ENCODE data around the gene CCDC183. TPM values are rescaled to one million over a fixed set of nuclear protein-coding genes. Genes with fewer than 3 reads are reported as not detected.
"Not testable (repeated sequence)": the region's sequence is repeated elsewhere in the genome, so short reads cannot be mapped to it uniquely, and the experiment has no call there.

CCDC183 gene
- total RNA-seq, 1 donor from 2014 or later = 0.52 TPM

DNA sequence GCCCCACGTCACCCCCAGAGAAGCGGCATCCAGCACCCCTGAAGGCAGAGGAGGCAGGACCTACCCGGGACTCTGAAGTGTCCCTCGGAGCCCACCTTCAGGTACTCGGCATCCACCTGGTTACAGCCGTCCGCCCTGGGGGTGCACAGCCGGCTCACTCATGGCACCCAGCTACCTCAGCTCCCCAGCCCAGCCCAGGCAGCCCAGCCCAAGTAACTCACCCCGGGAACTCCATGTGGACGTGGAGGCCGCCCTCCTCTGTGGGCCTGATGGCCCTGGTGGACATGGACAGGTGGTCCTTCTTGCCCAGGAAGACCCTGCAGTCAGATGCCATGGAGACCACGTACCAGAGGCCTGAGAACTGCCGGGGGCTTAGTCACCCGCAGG is 32.5 kb upstream of the CCDC183 start:
- intact Hi-C loops (cut with micrococcal nuclease) = no loop called here
- H3K27me3 Mint-ChIP-seq (ENCODE audit: insufficient read depth) = peaks cover 6% of the 10 kb centered on the region

GRCh38 chr9:136764301-136764891 is 31.7 kb upstream of the CCDC183 start, which contains the start of gene LCN15:
Gene LCN15, minus strand, starts transcription at chr9:136764518. Its CDS starts 30 bp downstream, at chr9:136764488.
- Mint-ChIP-seq H3K4me1 (ENCODE audit: low read depth) (no peaks in the 10 kb centered on the region), H3K27me3 (ENCODE audit: insufficient read depth) (peaks cover 6% of the 10 kb centered on the region), H3K27ac (no peak within 1 kb of the TSS), H3K36me3 (ENCODE audit: low read depth) (no peaks in the 10 kb centered on the region), H3K4me3 (no peak within 1 kb of the TSS), H3K9me3 (no peaks in the 10 kb centered on the region)
- DNase-seq (ENCODE audit: low spot score) = no peak
- intact Hi-C loops (cut with micrococcal nuclease) = no loop called here

More for the DNA sequence above, 32.5 kb upstream of the CCDC183 start:
- no peak for DNase-seq (ENCODE audit: low spot score)
- no peaks in the 10 kb centered on the region for H3K9me3 Mint-ChIP-seq
- H3K4me1 Mint-ChIP-seq (ENCODE audit: low read depth) = no peaks in the 10 kb centered on the region
- H3K4me3 Mint-ChIP-seq = no peak overlapping the region
- no peaks in the 10 kb centered on the region for H3K36me3 Mint-ChIP-seq (ENCODE audit: low read depth)
- no peak overlapping the region for H3K27ac Mint-ChIP-seq

DNA sequence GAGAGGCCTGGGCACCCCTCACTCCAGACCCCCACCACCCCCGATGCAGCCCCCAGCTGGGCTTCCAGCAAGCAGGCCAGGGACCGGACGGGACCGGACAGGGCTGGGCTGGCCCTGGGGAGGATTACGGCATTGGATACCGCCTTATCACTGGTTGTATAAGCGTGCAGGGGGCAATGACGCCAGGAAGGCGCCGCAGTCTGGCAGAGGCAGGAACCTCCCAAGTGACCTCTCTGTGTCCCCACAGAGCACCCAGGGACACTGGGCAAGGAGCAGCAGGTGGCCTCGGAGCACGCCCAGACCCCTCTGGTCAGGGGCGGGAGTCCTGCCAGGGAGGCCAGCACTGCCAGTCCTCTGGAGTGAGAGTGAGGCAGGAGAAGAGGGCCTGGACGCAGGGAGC is 31.1 kb upstream of the CCDC183 start:
- Mint-ChIP-seq H3K27ac (no peak overlapping the region), H3K4me1 (ENCODE audit: low read depth) (no peaks in the 10 kb centered on the region), H3K36me3 (ENCODE audit: low read depth) (no peaks in the 10 kb centered on the region), H3K27me3 (ENCODE audit: insufficient read depth) (peaks cover 6% of the 10 kb centered on the region), H3K4me3 (no peak overlapping the region), H3K9me3 (no peaks in the 10 kb centered on the region)
- no peak for DNase-seq (ENCODE audit: low spot score)
- intact Hi-C loops (cut with micrococcal nuclease) = no loop called here

GRCh38 chr9:136765745-136766409 is 30.3 kb upstream of the CCDC183 start:
- not testable (repeated sequence) for H3K4me3 Mint-ChIP-seq; H3K36me3 Mint-ChIP-seq (ENCODE audit: low read depth); H3K4me1 Mint-ChIP-seq (ENCODE audit: low read depth); H3K27me3 Mint-ChIP-seq (ENCODE audit: insufficient read depth); H3K27ac Mint-ChIP-seq; H3K9me3 Mint-ChIP-seq; DNase-seq (ENCODE audit: low spot score)
- intact Hi-C loops (cut with micrococcal nuclease) = loop anchor here (1.0 kb wide), 1 partner anchor 21 kb away; no protein-coding TSS in a partner anchor

- Mint-ChIP-seq H3K4me3 (peak overlapping the region; percentile 13), H3K27ac (peak overlapping the region; percentile 10)
- H3K9me3 Mint-ChIP-seq; DNase-seq (ENCODE audit: low spot score); H3K4me1 Mint-ChIP-seq (ENCODE audit: low read depth); H3K27me3 Mint-ChIP-seq (ENCODE audit: insufficient read depth); H3K36me3 Mint-ChIP-seq (ENCODE audit: low read depth): not testable (repeated sequence)
- intact Hi-C loops (cut with micrococcal nuclease) = loop anchor here (1.0 kb wide), 1 partner anchor 21 kb away; no protein-coding TSS in a partner anchor
Observed at GRCh38 chr9:136766410-136767120, 29.6 kb upstream of the CCDC183 start.

GRCh38 chr9:136769710-136770191 is 26.4 kb upstream of the CCDC183 start:
- Mint-ChIP-seq H3K36me3 (ENCODE audit: low read depth) (no peaks in the 10 kb centered on the region), H3K4me1 (ENCODE audit: low read depth) (peaks cover 5% of the 10 kb centered on the region), H3K27ac (no peak overlapping the region), H3K27me3 (ENCODE audit: insufficient read depth) (peaks cover 8% of the 10 kb centered on the region), H3K4me3 (no peak overlapping the region), H3K9me3 (peaks cover 10% of the 10 kb centered on the region)
- intact Hi-C loops (cut with micrococcal nuclease) = no loop called here
- no peak for DNase-seq (ENCODE audit: low spot score)

DNA sequence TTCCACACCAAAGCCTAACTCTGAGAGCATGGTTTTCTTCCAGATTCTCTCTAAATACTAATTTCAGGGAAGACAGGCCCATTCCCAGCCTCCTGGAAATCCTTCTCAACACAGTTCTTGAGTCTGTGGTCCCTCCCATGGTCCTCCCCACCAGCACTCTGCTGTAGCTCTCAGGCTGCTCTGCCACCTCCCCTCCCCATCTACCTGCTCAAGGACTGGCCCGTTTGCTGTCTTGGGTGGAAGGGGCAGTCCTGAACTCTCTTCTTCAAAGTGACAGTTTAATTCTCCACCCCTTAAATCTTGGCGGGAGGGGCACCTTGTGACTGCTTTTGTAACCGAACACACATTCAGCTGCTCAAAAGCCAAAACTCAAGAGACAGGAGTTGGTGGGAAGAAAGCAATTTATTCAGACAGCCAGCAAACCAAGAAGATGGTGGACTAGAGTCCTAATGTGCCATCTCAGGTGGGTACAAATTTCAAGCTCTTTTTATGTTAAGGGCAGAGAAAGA is 24.2 kb upstream of the CCDC183 start:
- intact Hi-C loops (cut with micrococcal nuclease) = no loop called here
- H3K4me1 Mint-ChIP-seq (ENCODE audit: low read depth) = peaks cover 5% of the 10 kb centered on the region
- H3K4me3 Mint-ChIP-seq = no peak overlapping the region
- no peak overlapping the region for H3K27ac Mint-ChIP-seq
- no peaks in the 10 kb centered on the region for H3K36me3 Mint-ChIP-seq (ENCODE audit: low read depth)
- peaks cover 10% of the 10 kb centered on the region for H3K9me3 Mint-ChIP-seq
- peaks cover 8% of the 10 kb centered on the region for H3K27me3 Mint-ChIP-seq (ENCODE audit: insufficient read depth)
- DNase-seq (ENCODE audit: low spot score) = no peak

- no peak for DNase-seq (ENCODE audit: low spot score)
- intact Hi-C loops (cut with micrococcal nuclease) = no loop called here
- H3K4me1 Mint-ChIP-seq (ENCODE audit: low read depth) = peaks cover 5% of the 10 kb centered on the region
- H3K9me3 Mint-ChIP-seq = peaks cover 10% of the 10 kb centered on the region
- no peak overlapping the region for H3K4me3 Mint-ChIP-seq
- H3K27me3 Mint-ChIP-seq (ENCODE audit: insufficient read depth) = peaks cover 6% of the 10 kb centered on the region
- no peaks in the 10 kb centered on the region for H3K36me3 Mint-ChIP-seq (ENCODE audit: low read depth)
- H3K27ac Mint-ChIP-seq = no peak overlapping the region
Observed at GRCh38 chr9:136773386-136774044, 22.6 kb upstream of the CCDC183 start.

DNA sequence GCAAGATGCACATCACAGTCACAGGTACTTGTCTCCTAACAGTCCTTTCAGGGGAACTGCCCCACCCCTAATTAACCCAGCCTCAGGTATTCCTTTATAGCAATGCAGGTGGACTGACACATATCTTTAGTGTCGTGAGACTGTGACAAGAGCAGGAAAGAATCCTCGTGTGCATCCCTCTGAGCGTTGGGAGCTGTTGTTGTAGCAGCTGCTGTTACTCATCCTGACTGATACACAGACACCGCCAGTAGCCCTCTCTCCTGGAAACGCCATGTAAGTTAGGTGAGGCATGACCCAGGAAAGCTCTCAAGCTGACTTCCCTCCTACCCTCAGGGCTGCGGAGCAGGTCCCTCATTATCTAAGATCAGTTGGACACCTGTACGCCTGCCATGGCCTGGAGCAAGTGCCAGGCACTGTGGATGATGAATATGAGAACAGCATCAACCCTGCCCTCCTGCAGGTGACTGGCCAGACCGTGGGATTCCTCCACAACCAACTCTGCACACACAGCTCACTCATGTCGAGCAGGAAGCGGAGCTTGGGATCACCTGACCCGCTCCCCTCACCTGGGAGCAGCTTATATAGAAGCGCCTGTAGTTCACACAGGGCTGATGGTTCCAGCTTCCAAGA is 21.6 kb upstream of the CCDC183 start:
- Mint-ChIP-seq H3K27me3 (ENCODE audit: insufficient read depth) (peaks cover 15% of the 10 kb centered on the region), H3K4me1 (ENCODE audit: low read depth) (peaks cover 5% of the 10 kb centered on the region), H3K4me3 (no peak overlapping the region), H3K9me3 (peaks cover 10% of the 10 kb centered on the region), H3K27ac (no peak overlapping the region), H3K36me3 (ENCODE audit: low read depth) (no peaks in the 10 kb centered on the region)
- DNase-seq (ENCODE audit: low spot score) = no peak
- intact Hi-C loops (cut with micrococcal nuclease) = no loop called here

DNA sequence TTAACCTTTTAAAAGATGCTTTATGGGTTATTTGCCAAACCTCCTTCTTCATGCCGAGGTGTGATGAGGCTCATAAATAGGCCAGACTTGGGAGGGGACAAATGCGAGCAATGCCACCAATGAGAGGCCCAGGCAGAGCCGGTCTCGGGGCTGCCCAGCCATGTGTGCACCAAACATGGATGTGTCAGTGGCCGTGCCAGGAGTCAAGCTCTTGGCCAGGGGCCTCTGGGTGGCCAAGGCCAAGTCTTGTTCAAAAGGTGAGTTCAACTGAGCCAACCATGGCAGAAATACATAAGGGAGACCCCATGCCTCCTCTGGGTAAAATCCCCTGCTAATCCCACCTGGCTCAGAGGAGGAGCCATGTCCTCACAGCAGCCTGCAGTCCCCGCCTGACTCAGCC is 20.9 kb upstream of the CCDC183 start:
- Mint-ChIP-seq H3K27ac (no peak overlapping the region), H3K27me3 (ENCODE audit: insufficient read depth) (peaks cover 16% of the 10 kb centered on the region), H3K36me3 (ENCODE audit: low read depth) (no peaks in the 10 kb centered on the region), H3K4me1 (ENCODE audit: low read depth) (peaks cover 5% of the 10 kb centered on the region), H3K4me3 (no peak overlapping the region), H3K9me3 (peaks cover 10% of the 10 kb centered on the region)
- intact Hi-C loops (cut with micrococcal nuclease) = no loop called here
- no peak for DNase-seq (ENCODE audit: low spot score)

DNA sequence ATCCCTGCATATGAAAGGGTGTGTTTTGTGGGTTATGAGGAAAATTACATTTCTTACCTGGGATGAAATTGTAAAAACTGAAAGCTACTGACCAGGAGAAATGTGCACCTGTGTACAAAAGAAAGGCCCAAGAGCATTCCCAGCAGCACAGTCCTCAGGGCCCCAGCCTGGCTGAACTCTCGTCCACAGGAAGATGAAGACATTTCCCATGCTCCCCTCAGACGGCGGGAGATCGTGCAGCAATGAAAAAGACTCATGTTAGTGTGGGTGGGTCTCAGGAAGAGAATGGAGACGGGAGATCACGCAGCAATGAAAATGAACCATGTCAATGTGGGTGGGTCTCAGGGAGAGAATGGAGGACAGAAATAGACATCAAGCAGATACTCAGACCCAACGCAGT is 19.2 kb upstream of the CCDC183 start:
- no peak overlapping the region for H3K4me3 Mint-ChIP-seq
- peaks cover 5% of the 10 kb centered on the region for H3K4me1 Mint-ChIP-seq (ENCODE audit: low read depth)
- intact Hi-C loops (cut with micrococcal nuclease) = no loop called here
- DNase-seq (ENCODE audit: low spot score) = no peak
- H3K27ac Mint-ChIP-seq = no peak overlapping the region
- peaks cover 10% of the 10 kb centered on the region for H3K9me3 Mint-ChIP-seq
- no peaks in the 10 kb centered on the region for H3K36me3 Mint-ChIP-seq (ENCODE audit: low read depth)
- peaks cover 27% of the 10 kb centered on the region for H3K27me3 Mint-ChIP-seq (ENCODE audit: insufficient read depth)

DNA sequence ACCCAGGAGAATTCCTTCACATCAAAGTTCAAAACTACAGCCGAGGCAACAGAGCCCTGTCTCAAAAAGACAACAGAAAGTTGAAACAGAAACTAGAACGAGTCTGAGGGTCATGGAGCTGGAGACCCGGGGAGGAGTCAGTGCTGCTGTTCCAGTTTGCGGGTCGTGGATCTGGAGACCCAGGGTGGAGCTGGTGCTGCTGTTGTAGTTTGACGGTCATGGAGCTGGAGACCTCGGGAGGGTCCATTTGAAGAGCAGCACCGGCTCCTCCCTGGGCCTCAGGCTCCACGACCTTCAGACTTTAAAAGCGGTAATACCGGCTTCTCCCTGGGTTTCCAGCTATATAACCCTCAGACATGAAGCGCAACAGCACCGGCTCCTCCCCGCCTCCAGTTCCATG is 18.8 kb upstream of the CCDC183 start:
- Mint-ChIP-seq H3K27me3 (ENCODE audit: insufficient read depth) (peaks cover 29% of the 10 kb centered on the region), H3K9me3 (peaks cover 10% of the 10 kb centered on the region), H3K4me1 (ENCODE audit: low read depth) (peaks cover 5% of the 10 kb centered on the region), H3K27ac (no peak overlapping the region), H3K36me3 (ENCODE audit: low read depth) (no peaks in the 10 kb centered on the region), H3K4me3 (no peak overlapping the region)
- intact Hi-C loops (cut with micrococcal nuclease) = no loop called here
- DNase-seq (ENCODE audit: low spot score) = no peak
